ENCODE data around the gene GNAI3.

GNAI3 gene

DNA sequence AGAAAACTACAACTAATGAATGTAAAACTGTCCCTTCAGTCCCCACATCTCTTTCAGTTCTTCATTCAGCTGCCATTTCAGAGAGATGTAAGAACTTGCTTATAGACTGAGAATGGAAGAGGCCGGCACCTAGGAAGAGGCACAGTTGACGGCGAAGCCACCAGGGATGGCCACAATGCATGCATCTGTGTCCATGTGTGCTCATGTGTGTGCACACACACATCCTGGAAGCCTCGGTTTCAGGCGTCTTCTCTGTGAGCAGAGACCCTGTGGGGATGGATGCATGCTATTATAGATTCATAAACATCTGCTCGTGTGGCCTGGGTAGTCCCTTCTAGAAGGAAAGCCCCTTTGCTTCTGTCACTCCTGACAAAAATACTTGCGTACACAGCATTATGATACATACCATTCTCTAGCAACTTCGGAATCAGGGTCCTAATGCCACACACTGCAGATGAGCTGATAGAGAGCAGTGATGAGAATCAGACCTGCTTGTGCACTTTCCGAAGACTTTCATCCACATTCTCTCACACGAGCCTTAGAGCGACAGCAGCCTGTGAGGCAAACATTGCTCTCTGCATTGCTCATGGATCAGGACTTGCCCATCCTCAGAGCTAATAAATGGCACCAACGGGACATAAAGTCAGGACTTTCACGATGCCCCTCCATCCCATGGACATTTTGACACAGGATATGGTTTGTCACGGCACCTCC, 21.2 kb upstream of the GNAI3 start:
- no peak for DNase-seq (ENCODE audit: low read depth)

DNA sequence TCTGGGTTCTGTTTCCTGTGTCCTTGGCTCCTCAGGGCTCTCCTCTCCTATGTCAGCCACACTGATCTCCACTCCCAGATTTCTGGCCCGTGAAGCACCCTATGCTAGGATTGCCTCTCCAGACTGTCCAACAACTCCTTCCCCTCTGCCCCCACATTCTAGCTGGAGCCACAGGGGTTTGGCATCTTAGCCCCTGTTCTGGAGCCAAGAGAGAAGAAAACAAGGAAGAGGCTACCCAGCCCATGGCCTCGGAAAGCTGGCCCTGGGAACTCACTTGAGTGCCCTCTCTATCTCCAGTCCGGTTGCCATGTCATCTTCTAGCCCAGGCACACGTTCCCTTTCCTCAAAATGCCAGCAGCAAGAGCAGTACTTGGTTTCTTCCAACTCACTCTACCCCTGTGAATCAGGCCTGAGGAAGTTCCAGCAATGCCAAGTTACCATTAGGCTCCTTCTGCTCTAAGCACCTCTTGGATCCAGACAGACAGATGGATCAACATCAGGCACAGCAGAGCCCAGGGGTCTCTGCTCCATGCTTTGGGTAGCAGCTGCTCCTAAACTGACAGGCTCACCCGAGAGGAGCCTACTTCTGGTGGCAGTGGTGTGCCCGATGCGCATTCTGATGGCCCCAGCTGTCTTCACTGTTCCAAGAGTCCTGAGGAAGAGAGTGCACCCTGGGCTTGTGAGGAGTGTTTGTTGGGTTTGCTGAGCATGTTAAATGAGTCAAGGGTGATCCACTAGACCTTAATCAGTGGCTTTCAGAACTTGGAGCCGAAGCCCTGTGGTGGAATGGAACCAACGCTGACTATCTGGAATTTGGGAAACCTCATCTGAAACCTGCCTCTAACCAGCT, 20.3 kb upstream of the GNAI3 start:
- no peak for DNase-seq (ENCODE audit: low read depth)

DNA sequence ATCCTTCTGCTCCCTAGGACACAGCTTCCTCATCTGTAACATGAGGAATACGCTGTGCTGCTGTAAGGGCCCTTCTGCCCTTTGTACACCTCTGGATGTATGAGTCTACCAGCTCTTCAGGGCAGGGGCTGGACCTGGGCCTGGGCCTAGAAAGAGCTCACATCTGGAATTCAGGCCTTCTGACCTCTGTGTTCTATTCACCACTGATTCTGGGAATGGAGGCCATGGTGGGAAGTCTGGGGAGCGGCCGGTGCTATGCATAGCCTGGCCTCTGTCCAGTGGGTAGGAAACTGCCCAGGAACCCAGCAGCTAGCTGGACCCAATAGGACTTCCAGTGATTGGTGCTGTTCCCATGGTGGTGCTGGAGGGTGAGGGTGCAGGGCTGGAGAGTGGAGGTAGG, 19.7 kb upstream of the GNAI3 start:
- no peak for DNase-seq (ENCODE audit: low read depth)

DNA sequence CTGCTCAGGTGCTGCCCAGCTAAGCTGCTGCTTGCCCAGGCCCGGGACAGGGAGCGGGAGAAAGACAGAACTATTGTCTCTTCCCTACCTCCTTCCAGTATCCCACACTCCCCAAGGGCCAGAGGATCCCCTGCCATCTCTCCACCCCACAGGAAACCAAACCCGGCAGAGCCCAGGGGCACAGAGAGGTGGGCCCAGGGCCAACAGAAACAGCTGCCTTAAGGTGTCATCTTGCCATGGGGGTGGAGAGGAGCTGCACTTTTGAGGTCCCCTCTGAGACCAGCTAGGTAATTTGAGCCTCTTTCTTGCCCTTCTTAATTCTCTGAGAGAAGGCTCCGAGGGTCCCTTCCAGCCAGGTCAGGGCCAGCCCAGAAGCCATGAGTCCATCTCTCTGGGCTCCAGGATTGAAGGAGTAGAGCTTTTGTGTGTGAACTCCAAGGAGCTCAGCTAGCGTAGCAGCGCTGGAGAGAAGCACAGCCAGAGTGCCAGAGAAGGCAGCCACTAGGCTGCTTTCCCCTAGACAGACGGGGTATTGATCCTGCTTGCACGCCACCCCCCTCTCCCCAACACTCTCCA, 18.4 kb upstream of the GNAI3 start:
- no peak for DNase-seq (ENCODE audit: low read depth)

DNA sequence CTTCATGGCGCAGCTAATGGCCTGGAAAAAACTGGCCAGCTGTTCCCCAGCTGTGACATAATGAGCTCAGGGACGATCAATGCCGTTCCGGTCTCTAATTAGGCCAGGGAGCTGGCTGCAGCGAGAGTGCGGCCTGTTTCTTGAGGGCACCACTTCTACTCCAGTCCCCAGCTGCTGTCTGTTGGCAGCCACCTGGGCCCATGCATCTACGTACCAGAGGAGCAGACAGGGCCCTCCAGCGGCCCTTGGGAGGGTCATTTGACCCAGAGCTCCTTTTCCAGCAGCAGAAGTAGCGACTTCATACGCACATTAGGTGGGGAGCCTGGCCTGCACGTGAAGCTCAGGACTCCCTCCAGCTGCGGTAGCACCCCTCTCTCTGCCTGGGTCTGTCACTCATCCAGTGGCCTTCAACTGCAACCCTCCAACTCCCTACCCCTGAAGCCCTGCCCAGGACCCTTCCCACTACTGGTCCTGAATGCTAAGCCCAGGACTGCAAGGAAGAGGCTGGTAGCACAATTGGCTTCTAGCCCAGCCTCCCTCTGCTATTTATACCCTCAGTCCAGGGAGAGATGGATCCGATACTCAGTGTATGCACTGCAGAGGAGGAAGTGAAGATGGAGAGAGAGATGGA, 17.8 kb upstream of the GNAI3 start:
- DNase-seq (ENCODE audit: low read depth): no peak

DNA sequence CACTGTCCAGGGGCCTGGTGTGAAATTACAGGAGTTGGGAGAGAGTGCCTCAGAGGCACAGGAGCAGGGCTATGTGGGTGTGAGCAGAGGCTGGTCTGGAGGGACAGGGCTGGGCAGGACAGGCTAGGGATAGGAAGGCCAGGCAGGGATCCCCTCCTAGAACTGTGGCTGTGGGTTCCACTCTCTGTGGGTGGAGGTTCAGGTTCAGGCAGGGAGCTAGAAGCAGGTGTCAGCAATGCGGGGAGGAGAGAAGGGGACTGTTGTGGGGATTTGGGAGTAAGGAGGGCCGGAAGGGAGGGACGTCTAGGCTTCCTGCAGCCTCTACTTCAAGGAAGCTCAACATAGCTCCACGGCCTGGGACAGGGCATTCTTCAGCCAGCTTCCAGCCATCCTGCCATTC, 17.0 kb upstream of the GNAI3 start:
- DNase-seq (ENCODE audit: low read depth): no peak

DNA sequence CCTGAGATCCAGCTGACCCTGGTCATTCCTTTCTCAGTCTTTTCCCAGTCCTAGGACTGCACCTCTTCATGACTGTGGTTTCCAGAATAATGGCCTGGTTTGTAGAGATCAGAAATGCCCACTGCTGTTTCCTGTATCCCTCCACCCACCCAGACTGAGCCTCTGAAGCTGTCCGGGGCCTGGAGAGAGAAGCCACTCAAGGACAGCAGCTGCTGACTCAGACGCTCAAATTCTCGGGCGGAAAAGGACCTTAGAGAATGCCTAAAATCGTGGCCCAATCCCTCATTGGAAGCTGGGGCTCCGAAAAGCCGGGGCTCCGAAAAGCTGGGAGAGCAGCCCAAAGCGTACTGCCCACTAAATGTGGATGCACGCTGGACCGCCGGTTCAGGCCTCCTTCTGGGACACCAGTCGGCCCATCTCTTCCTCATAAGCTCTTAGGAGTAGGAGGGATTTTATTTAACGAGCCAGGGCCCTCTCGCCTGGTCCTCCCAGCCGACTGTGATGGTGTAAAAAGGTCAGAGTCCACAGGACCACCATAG, 16.5 kb upstream of the GNAI3 start:
- DNase-seq (ENCODE audit: low read depth): no peak

DNA sequence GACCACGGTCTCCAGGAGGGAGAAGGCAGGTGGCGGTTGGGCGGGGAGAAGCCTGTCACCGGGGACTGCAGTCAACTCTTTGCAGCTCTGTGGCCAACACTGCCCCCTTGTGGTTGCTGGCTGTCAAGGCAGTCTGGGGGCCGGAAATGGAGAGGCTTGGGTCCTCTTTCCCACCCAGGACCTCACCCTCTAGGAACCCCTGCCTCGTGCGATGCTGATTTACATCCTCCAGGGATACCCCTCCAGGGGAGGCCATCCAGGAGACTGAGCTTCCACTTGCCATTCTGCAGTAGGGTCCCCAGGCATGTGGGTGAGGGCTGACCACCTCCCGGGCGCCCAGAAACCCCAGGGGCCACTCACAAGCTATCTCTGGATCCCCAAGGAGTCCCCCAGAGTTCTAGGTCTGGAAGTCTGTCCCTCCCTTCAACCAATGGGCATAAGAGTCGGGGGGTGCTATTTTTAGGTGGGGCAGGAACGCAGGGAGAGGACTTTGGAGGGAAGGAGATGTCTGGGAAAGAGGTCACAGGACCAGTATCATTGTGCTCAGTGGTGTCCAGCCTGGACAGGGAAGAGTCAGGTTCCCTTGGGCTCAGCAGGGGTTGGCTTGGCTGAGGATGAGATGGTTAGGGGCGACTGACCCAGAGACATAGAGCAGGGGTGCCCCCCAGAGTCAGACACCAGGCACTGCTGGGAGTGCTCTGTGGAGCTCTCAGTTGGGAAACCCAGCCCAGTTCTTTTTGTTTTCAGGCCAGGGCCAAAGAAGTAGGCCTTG, 15.9 kb upstream of the GNAI3 start:
- DNase-seq (ENCODE audit: low read depth): no peak

DNA sequence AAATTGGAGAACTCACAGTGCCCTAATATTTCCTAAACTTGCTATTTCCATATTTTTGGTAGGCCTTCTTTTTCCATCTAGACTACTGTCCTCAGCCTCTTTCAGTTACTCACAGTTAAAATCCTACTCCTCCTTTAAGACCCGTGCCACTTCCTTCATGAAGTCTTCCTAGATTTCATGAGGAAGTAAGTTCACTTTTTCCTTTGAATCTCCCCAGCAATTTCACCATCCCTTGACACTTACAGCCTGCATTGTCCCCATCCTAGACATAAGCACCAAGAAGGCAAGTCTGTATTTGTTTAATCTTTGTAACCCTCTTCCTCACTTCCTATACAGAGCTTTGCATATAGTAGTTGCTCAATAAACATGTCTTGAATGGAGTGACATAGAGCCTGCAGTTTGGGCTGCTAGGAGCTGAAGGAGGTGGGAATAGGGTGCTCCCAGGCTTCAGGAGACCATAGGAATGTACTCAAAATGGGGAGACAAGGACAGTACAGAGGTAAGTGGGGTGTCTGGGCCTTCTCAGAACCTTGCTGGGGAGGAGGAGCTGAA, 14.0 kb upstream of the GNAI3 start:
- no peak for DNase-seq (ENCODE audit: low read depth)

DNA sequence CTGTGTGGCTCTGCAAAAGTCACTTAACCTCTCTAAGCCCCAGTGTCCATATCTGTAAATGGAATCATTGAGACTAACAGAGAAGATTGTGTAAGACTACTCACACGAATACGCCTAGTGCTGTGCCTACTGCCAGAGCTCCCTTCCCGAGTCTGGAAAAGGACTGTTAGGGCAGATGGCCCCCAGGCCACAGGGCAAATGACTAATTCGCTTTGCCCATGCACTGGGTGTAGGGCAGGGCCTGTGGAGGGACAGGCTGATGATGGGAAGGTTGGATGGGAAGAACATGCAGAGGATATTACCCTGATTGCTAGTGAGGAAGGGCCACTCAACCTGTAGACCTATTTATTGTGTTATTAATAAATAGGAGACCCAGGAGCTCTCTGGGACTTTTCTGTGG, 12.9 kb upstream of the GNAI3 start:
- no peak for DNase-seq (ENCODE audit: low read depth)

DNA sequence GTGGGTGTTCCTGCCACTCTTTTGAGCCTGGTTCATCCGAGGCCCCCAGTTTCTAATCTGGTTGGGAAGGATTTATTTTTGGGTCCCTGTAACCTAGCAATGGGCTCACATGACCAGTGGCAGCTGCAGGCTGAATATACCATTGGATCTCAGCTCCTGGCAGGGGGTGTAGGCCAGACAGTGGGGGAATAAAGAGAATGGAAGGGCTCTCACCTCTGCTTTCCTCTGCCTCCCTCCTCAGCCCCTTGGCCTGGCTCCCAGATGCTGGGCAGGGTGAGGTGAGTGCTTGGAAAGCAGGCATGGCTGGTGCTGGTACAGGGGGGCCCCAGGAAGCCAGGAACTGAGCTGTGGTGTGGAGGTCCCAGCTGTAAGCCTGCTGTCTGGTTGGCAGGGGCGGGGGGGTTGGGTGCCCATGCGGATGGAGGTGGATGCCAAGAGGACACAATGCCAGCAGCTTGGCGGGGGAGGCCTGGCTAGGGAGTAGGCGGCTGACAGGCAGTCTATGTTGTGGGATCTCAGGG, 12.4 kb upstream of the GNAI3 start:
- DNase-seq (ENCODE audit: low read depth): no peak

DNA sequence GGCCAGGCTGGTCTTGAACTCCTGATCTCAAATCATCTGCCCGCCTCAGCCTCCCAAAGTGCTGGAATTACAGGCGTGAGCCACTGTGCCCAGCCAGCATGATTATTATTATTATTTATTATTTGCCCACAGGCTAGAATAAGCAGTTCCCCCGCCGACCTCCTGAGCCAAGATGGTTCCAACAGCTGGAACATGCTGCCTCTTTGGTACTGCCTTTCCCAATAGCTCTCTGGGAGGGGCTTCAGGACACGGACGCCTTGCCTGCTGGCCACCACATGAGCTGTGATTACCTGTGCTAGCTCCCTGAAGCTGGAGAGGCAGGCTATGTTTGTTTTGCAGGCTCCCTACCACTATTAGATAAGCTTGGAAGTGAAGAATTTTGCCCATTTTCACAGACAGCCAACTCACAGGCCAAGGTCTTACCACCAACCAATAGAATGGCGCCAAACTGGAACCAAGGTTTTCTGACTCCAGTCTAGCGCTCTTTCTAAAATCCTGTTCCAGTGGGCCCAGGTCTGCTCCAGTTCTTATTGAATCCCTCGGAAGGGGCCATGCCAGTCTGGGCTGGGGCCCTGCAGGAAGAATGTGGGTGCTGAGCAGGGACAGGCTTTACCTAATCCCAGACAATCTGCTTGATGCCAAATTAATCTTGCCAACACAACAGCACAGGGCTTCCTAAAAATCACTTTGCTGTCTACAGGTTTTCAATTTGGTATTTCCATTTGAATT, 10.8 kb upstream of the GNAI3 start:
- DNase-seq (ENCODE audit: low read depth): no peak

DNA sequence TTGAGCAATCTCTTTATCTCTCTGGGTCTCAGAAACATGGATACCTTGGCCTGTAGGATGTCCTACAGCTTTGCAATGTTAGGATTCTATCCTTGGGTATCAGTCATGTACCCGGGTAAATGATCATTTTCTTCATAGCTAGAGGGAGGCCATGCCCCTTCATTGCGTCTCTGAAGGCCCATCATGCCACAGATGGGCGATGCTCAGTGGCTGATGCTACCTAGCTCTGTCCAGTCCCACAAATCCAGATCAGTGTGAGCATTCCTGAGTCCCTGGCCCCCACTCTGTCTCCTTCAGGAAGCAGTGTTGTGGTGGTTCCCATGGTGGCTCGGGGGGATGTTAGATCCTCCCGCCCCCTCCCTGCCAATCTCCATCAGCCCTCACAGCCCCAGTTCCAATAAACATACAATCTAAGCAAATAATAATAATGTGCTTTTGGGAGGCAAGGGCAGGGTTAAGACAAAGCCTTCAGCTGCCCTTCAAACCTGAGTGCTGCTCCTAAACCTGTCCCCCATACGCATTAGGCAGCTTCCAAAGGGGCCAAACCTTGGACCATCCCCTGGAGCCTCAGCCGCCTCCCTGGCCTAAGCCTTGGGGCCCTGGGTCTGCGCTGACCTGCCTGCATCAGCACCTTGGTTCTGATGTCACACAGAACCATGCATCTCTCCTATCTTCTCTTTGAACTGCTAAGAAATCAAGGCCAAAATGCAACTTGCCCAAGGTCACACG, 9.4 kb upstream of the GNAI3 start:
- DNase-seq (ENCODE audit: low read depth): no peak

DNA sequence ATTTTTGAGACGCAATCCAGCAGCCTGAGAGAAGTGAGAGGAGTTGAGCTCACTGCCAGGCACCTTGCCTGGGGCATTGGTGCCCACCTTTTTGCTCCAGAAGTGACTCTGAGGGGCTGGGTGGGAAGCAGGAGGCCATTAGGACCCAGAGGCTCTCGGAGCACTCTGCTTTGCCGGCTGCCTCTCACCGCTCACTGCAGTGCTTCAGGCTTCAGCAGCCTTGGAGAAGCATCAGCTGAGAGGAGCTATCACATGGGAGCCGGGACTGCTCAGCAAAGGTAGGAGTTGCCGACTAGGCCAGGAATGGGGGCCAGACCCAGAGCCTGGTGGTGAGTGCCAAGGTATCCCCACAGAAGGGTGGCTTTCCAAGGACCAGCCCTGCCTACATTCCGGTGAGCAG, 8.7 kb upstream of the GNAI3 start, which contains the start of gene GPR61:
Gene GPR61 (plus strand): TSS at position 197 of the 400 bp plus-strand sequence. CDS start 3,151 bp downstream, outside the sequence.
- DNase-seq (ENCODE audit: low read depth): no peak

DNA sequence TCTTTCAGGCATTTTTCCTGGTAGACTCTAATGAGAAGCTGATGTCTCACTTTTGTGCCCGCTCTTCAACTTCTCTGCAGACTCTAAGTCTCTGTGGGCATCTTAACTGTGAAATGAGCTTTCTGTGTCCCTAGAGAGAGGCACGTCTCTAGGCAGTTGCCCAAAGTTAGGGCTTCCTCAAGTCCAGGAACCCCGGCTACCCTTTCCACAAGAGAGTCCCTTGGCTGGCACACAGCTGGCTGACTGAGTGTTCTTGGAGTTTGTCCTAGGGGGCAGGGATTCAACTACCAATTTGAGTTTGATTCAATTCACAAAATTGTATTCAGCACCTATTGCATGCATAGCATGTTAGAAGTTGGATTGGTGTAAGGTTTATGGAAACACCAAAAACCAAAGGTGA, 7.3 kb upstream of the GNAI3 start:
- DNase-seq (ENCODE audit: low read depth): no peak

DNA sequence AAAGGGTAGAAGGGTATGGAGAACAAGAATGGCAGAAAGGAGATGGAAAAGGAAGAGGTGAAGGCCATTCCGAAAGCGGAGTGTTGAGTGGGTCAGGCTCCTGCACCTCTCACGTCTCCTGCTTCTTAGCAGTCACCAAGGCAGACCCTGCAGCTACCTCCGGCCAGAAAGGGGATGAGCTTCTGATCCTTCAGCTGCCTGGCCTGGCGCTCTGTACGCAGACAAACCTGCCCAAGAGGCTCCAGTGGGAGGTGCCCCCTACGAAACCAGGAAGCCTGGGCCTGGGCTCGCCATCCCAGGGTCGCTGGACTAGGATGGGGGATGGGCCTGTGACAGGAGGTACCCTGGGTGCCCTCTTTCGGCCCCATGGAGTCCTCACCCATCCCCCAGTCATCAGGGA, 5.8 kb upstream of the GNAI3 start:
- DNase-seq (ENCODE audit: low read depth): no peak

DNA sequence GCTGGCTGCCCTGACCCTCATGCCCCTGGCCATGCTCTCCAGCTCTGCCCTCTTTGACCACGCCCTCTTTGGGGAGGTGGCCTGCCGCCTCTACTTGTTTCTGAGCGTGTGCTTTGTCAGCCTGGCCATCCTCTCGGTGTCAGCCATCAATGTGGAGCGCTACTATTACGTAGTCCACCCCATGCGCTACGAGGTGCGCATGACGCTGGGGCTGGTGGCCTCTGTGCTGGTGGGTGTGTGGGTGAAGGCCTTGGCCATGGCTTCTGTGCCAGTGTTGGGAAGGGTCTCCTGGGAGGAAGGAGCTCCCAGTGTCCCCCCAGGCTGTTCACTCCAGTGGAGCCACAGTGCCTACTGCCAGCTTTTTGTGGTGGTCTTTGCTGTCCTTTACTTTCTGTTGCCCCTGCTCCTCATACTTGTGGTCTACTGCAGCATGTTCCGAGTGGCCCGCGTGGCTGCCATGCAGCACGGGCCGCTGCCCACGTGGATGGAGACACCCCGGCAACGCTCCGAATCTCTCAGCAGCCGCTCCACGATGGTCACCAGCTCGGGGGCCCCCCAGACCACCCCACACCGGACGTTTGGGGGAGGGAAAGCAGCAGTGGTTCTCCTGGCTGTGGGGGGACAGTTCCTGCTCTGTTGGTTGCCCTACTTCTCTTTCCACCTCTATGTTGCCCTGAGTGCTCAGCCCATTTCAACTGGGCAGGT, 5.0 kb upstream of the GNAI3 start:
- no peak for DNase-seq (ENCODE audit: low read depth)

DNA sequence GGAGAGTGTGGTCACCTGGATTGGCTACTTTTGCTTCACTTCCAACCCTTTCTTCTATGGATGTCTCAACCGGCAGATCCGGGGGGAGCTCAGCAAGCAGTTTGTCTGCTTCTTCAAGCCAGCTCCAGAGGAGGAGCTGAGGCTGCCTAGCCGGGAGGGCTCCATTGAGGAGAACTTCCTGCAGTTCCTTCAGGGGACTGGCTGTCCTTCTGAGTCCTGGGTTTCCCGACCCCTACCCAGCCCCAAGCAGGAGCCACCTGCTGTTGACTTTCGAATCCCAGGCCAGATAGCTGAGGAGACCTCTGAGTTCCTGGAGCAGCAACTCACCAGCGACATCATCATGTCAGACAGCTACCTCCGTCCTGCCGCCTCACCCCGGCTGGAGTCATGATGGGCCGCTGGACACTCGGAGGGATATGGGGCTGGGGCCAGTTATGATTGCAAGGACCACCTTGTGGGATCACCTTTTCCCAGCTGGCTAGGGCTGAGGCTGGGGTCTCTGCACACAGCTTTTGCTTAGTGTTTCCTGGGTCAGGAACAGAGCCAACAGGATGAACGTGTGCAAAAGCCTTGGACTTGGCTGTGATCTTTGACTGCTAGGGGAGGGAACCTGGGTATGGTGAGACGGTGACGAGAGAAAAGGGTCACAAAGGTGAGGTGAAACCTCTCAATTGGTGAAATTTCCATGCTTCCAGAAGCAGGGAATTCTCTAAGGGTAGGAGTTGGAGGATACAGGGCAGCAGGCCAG, 4.3 kb upstream of the GNAI3 start:
- no peak for DNase-seq (ENCODE audit: low read depth)

Data from HS-5 (cell line).